ENCODE data around the gene TIGIT.

DNA sequence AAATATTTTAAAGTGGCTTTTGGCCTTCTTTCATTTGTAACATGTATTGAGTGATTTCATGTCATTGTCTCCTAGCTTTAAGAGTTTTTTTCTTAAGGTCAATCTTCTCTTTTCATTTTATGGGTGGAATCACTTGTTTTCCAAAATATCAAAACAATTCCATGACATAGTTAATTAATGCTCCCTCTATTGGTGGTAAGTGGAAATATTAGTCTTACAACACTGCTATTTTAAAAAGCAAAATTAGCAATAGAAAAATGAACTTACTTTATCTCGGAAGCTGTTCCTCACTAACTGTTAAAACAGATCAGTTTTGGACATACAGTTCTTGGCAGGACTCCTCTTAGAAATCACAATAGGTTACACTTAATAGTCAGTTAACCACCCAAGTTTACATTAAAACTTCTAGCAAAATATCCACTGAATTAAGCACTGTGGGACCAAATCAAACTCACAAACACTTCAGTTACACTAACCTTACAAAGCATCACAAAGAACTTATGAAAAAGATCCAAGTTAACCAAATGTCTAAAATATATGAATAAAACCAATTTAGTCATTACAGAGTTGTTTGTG is 42.4 kb downstream of the TIGIT start:
- TF ChIP-seq CREB5 (CRISPR knock-in tag; IDR thresholded peaks at IDR 0.05; ENCODE audit: low read depth) (no peak), BACH2 (CRISPR knock-in tag; IDR thresholded peaks at IDR 0.05; ENCODE audit: borderline replicate concordance) (no peak), PPARA (CRISPR knock-in tag; IDR thresholded peaks at IDR 0.05; ENCODE audit: borderline replicate concordance) (no peak), ARNTL (CRISPR knock-in tag; IDR thresholded peaks at IDR 0.05; ENCODE audit: borderline replicate concordance, low read depth) (no peak), SNAI2 (CRISPR knock-in tag; IDR thresholded peaks at IDR 0.05) (no peak), ESRRG (CRISPR knock-in tag; IDR thresholded peaks at IDR 0.05) (no peak), ZNF565 (CRISPR knock-in tag; conservative IDR thresholded peaks at IDR 0.05; ENCODE audit: low read depth) (no peak), TOX (CRISPR knock-in tag; IDR thresholded peaks at IDR 0.05; ENCODE audit: borderline replicate concordance) (no peak), GLIS3 (CRISPR knock-in tag; IDR thresholded peaks at IDR 0.05) (no peak)
- TF ChIP-seq, protein P1, sequence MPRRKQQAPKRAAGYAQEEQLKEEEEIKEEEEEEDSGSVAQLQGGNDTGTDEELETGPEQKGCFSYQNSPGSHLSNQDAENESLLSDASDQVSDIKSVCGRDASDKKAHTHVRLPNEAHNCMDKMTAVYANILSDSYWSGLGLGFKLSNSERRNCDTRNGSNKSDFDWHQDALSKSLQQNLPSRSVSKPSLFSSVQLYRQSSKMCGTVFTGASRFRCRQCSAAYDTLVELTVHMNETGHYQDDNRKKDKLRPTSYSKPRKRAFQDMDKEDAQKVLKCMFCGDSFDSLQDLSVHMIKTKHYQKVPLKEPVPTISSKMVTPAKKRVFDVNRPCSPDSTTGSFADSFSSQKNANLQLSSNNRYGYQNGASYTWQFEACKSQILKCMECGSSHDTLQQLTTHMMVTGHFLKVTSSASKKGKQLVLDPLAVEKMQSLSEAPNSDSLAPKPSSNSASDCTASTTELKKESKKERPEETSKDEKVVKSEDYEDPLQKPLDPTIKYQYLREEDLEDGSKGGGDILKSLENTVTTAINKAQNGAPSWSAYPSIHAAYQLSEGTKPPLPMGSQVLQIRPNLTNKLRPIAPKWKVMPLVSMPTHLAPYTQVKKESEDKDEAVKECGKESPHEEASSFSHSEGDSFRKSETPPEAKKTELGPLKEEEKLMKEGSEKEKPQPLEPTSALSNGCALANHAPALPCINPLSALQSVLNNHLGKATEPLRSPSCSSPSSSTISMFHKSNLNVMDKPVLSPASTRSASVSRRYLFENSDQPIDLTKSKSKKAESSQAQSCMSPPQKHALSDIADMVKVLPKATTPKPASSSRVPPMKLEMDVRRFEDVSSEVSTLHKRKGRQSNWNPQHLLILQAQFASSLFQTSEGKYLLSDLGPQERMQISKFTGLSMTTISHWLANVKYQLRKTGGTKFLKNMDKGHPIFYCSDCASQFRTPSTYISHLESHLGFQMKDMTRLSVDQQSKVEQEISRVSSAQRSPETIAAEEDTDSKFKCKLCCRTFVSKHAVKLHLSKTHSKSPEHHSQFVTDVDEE (CRISPR knock-in tag; IDR thresholded peaks at IDR 0.05): no peak
